H9 (cell line): ENCODE results near the gene ZNF205. TPM values are rescaled to one million over a fixed set of nuclear protein-coding genes. Genes with fewer than 3 reads are reported as not detected.

Experiments
- DNase-seq: peaks from one replicate; pipeline ENCODE4 v3.0.0-alpha.2; 2017
- H2AFZ ChIP-seq: one replicate; pipeline ENCODE4 v1.6.1; 2013; ENCODE audit warnings: mild to moderate bottlenecking, low read length, control low read depth, moderate library complexity
- H2AK5ac ChIP-seq: 2 replicates; pipeline ENCODE4 v1.6.1; 2013; ENCODE audit warnings: low read length, control low read depth, mixed read lengths; ENCODE audit not compliant: insufficient read length
- H2BK120ac ChIP-seq: one replicate; pipeline ENCODE4 v1.6.1; 2013; ENCODE audit warnings: low read depth, mild to moderate bottlenecking, low read length, control low read depth, inconsistent platforms; ENCODE audit not compliant: poor library complexity, severe bottlenecking
- H2BK12ac ChIP-seq: 2 replicates; pipeline ENCODE4 v1.6.1; 2013; ENCODE audit warnings: low read length, control low read depth, mixed read lengths, low read depth; ENCODE audit not compliant: insufficient read length
- H2BK15ac ChIP-seq: 2 replicates; pipeline ENCODE4 v1.6.1; 2013; ENCODE audit warnings: low read depth, low read length, control low read depth
- H2BK20ac ChIP-seq: one replicate; pipeline ENCODE4 v1.6.1; 2013; ENCODE audit warnings: low read depth, mild to moderate bottlenecking, low read length, control low read depth, inconsistent platforms; ENCODE audit not compliant: poor library complexity, severe bottlenecking
- H2BK5ac ChIP-seq: 2 replicates; pipeline ENCODE4 v1.6.1; 2013; ENCODE audit warnings: low read length, control low read depth, mixed read lengths; ENCODE audit not compliant: insufficient read length
- H3K14ac ChIP-seq: 2 replicates; pipeline ENCODE4 v1.6.1; 2013; ENCODE audit warnings: low read length, control low read depth; ENCODE audit not compliant: insufficient read depth
- H3K18ac ChIP-seq: 2 replicates; pipeline ENCODE4 v1.6.1; 2013; ENCODE audit warnings: low read depth, mild to moderate bottlenecking, mixed read lengths, low read length, control low read depth; ENCODE audit not compliant: insufficient read length
- H3K23ac ChIP-seq: 2 replicates; pipeline ENCODE4 v1.6.1; 2013; ENCODE audit warnings: low read length, control low read depth, mixed read lengths, low read depth; ENCODE audit not compliant: insufficient read length
- H3K23me2 ChIP-seq: 2 replicates; pipeline ENCODE4 v1.6.1; 2013; ENCODE audit warnings: low read depth, mild to moderate bottlenecking, mixed read lengths, low read length, control low read depth; ENCODE audit not compliant: insufficient read length, poor library complexity, severe bottlenecking
- H3K27ac ChIP-seq: 2 replicates; pipeline ENCODE4 v1.5.1; 2013; ENCODE audit warnings: low read length, control low read depth, mixed read lengths, low read depth; ENCODE audit not compliant: insufficient read length
- H3K27me3 ChIP-seq: 2 replicates; pipeline ENCODE4 v1.6.1; 2013; ENCODE audit warnings: low read length, control low read depth, inconsistent platforms; ENCODE audit not compliant: insufficient read depth
- H3K4ac ChIP-seq: 2 replicates; pipeline ENCODE4 v1.6.1; 2013; ENCODE audit warnings: low read depth, mild to moderate bottlenecking, control low read depth, inconsistent platforms, low read length, moderate library complexity
- H3K4me1 ChIP-seq: 2 replicates; pipeline ENCODE4 v1.6.1; 2013; ENCODE audit warnings: low read length, control low read depth, inconsistent platforms; ENCODE audit not compliant: insufficient read depth
- H3K4me2 ChIP-seq: 2 replicates; pipeline ENCODE4 v1.6.1; 2013; ENCODE audit warnings: low read length, control low read depth, mixed read lengths; ENCODE audit not compliant: insufficient read length, insufficient read depth
- H3K56ac ChIP-seq: 2 replicates; pipeline ENCODE4 v1.6.1; 2013; ENCODE audit warnings: low read depth, mild to moderate bottlenecking, mixed read lengths, low read length, control low read depth; ENCODE audit not compliant: insufficient read length
- H3K79me1 ChIP-seq: 2 replicates; pipeline ENCODE4 v1.6.1; 2013; ENCODE audit warnings: low read depth, mild to moderate bottlenecking, moderate library complexity, low read length, control low read depth, inconsistent platforms; ENCODE audit not compliant: insufficient read depth, poor library complexity, severe bottlenecking
- H3K79me2 ChIP-seq: 2 replicates; pipeline ENCODE4 v1.6.1; 2013; ENCODE audit warnings: low read length, control low read depth, inconsistent platforms; ENCODE audit not compliant: insufficient read depth
- H3K9ac ChIP-seq: 2 replicates; pipeline ENCODE4 v1.6.1; 2013; ENCODE audit warnings: low read length, control low read depth, mixed read lengths; ENCODE audit not compliant: insufficient read length; ENCODE audit errors: extremely low read depth
- H3K9me3 ChIP-seq: one replicate; pipeline ENCODE4 v1.6.1; 2013; ENCODE audit warnings: low read depth, low read length, inconsistent platforms; ENCODE audit not compliant: control insufficient read depth
- H3T11ph ChIP-seq: one replicate; pipeline ENCODE4 v1.6.1; 2013; ENCODE audit warnings: mild to moderate bottlenecking, low read length, control low read depth, inconsistent platforms
- H4K20me1 ChIP-seq: one replicate; pipeline ENCODE4 v1.6.1; 2013; ENCODE audit not compliant: control insufficient read depth, insufficient read length, insufficient read depth
- H4K5ac ChIP-seq: 2 replicates; pipeline ENCODE4 v1.6.1; 2013; ENCODE audit warnings: low read depth, mild to moderate bottlenecking, mixed read lengths, low read length, control low read depth; ENCODE audit not compliant: insufficient read length
- H4K8ac ChIP-seq: replicated peaks from 2 replicates; pipeline ENCODE4 v1.6.1; 2013; ENCODE audit warnings: low read length, control low read depth, mixed read lengths, low read depth; ENCODE audit not compliant: insufficient read length
- H4K91ac ChIP-seq: 2 replicates; pipeline ENCODE4 v1.6.1; 2013; ENCODE audit warnings: low read depth, mild to moderate bottlenecking, moderate library complexity, mixed read lengths, low read length, control low read depth; ENCODE audit not compliant: insufficient read length
- H3K27ac Mint-ChIP-seq, 3 experiments: 2 replicates in 2 of 3; 3 replicates in 1 of 3; pipeline ENCODE4 v1.8.0; 2020 to 2021; ENCODE audit warnings: mixed read lengths in 3 of 3, mild to moderate bottlenecking in 1 of 3, moderate library complexity in 1 of 3
- H3K27me3 Mint-ChIP-seq: 2 replicates; pipeline ENCODE4 v1.8.0; 2021; ENCODE audit warnings: low read depth, mild to moderate bottlenecking, moderate library complexity, mixed read lengths
- H3K36me3 Mint-ChIP-seq, 3 experiments: 2 replicates in 2 of 3; 3 replicates in 1 of 3; pipeline ENCODE4 v1.8.0; 2020 to 2021; ENCODE audit warnings: low read depth in 3 of 3, mixed read lengths in 3 of 3; ENCODE audit not compliant: insufficient read depth in 1 of 3
- H3K4me1 Mint-ChIP-seq, 2 experiments: 2 replicates each; pipeline ENCODE4 v1.8.0; 2020; ENCODE audit warnings: mixed read lengths in 2 of 2
- H3K4me3 Mint-ChIP-seq, 2 experiments: 2 replicates in 1 of 2; 3 replicates in 1 of 2; pipeline ENCODE4 v1.8.0; 2020 to 2021; ENCODE audit warnings: mild to moderate bottlenecking in 2 of 2, mixed read lengths in 2 of 2, moderate library complexity in 1 of 2
- H3K9me3 Mint-ChIP-seq, 2 experiments: 2 replicates in 1 of 2; 3 replicates in 1 of 2; pipeline ENCODE4 v1.8.0; 2020; ENCODE audit warnings: mild to moderate bottlenecking in 2 of 2, mixed read lengths in 2 of 2, moderate library complexity in 1 of 2
- CTCF ChIP-seq: fragments of 200-600 bp; sonication (generic); conservative IDR thresholded peaks from 3 replicates; pipeline ENCODE4 v1.8.0; 2021; ENCODE audit warnings: antibody characterized with exemption, mild to moderate bottlenecking
- WGBS: extraction: QIAGEN DNeasy Blood & Tissue Kit; methylation state at CpG from one replicate; pipeline ENCODE4 v1.1.7; 2013; ENCODE audit warnings: missing lambda C conversion rate, low lambda C conversion rate, mixed read lengths; ENCODE audit not compliant: insufficient read length; ENCODE audit errors: extremely low coverage; 5-methylcytosine and 5-hydroxymethylcytosine counted together
- total RNA-seq: library from RNA; stranded (reverse); gene quantifications from 2 replicates; pipeline ENCODE4 v1.2.1, GENCODE V29; 2021

The ZNF205 gene
- total RNA-seq, 1 experiment from 2014 or later, result 16.8 TPM

- H3K9me3 ChIP-seq, result no peaks in the 10 kb centered on the region
- no peak overlapping the region for H2AFZ ChIP-seq
- H3K4me3 Mint-ChIP-seq, result peak overlapping the region; percentile 98 to 100
Observed at GRCh38 chr16:3097266-3097665, 15.1 kb upstream of the ZNF205 start.

More at GRCh38 chr16:3097266-3097665, 15.1 kb upstream of the ZNF205 start:
- Histone ChIP-seq H3K27ac (peak overlapping the region; percentile 95), H3K9ac (peak overlapping the region; percentile 40), H3K4me1 (peaks cover 6% of the 10 kb centered on the region; the same call in 1 of the 2 replicates), H2AK5ac (no peak overlapping the region), H2BK5ac (no peak overlapping the region), H3K4me2 (peak overlapping the region; percentile 94), H2BK15ac (no peak overlapping the region), H3K23me2 (peaks cover 26% of the 10 kb centered on the region), H3K23ac (no peak overlapping the region), H2BK20ac (no peak overlapping the region), H4K8ac (no peak overlapping the region), H3K4ac (no peak overlapping the region), H3K27me3 (no peaks in the 10 kb centered on the region), H4K20me1 (no peaks in the 10 kb centered on the region), H3K56ac (no peak overlapping the region), H4K5ac (no peak overlapping the region), H3K79me2 (peaks cover 17% of the 10 kb centered on the region; the same call in 1 of the 2 replicates), H2BK12ac (no peak overlapping the region), H2BK120ac (no peak overlapping the region), H3K14ac (no peak overlapping the region), H3K18ac (no peak overlapping the region), H4K91ac (no peak overlapping the region), H3T11ph (no peak overlapping the region), H3K79me1 (peaks cover 2% of the 10 kb centered on the region)
- Mint-ChIP-seq H3K27me3 (no peaks in the 10 kb centered on the region; the same call in 1 of the 2 replicates), H3K36me3 (peaks cover 22 to 51% (median 38%) of the 10 kb centered on the region in 3 experiments), H3K4me1 (peaks cover 46 to 48% of the 10 kb centered on the region in 2 experiments), H3K9me3 (no peaks in the 10 kb centered on the region), H3K27ac (peak overlapping the region; percentile 97 to 100 (median 99))
- DNase-seq, result no peak
- no CpG with 5 or more reads among the region's 8 CpGs for WGBS
- 0 out of 3 replicates have a peak, but pooled peaks have one; percentile 9 for TF ChIP-seq CTCF
